GM12878 (cell line): ENCODE data around the gene POMT2. TPM values are rescaled to one million over a fixed set of nuclear protein-coding genes. Genes with fewer than 3 reads are reported as not detected.

ENCODE experiments used
- ATAC-seq: fragments of 200-7000 bp; cut with Tn5 transposase; 3 replicates; pipeline ENCODE4 v1.9.1; 2020; ENCODE audit warnings: mild to moderate bottlenecking, moderate library complexity
- BruUV-seq: library from RNA; stranded (reverse); fragments of 400-500 nt; replicated peaks from 2 replicates; lab custom pipeline; 2021; lab: Mats Ljungman, UMichigan
- CTCF ChIA-PET: fragments of 300-600 bp; sonication (Branson Sonifier 250); formaldehyde crosslinking; extraction: SDS; loops from one replicate; lab custom pipeline; 2021; ENCODE audit warnings: inconsistent platforms; lab: Yijun Ruan, JAX
- POLR2A ChIA-PET: fragments of 350-600 bp; formaldehyde crosslinking; extraction: SDS; loops from one replicate; lab custom pipeline; 2021; ENCODE audit warnings: inconsistent platforms; lab: Charles Lee
- RAD21 ChIA-PET: fragments of 300-600 bp; sonication (Branson Sonifier 250); formaldehyde crosslinking; loops from one replicate; lab custom pipeline; 2023; ENCODE audit warnings: antibody characterized with exemption; ENCODE audit not compliant: unreplicated experiment; lab: Charles Lee
- SMC1A ChIA-PET: fragments of 300-600 bp; sonication (Branson Sonifier 250); formaldehyde crosslinking; loops from one replicate; lab custom pipeline; 2023; ENCODE audit not compliant: unreplicated experiment, uncharacterized antibody; lab: Charles Lee
- DNase-seq: peaks from one replicate; pipeline ENCODE4 v3.0.0-alpha.2; 2011; ENCODE audit warnings: low read depth, low spot score
- FAIRE-seq: peaks from 3 replicates; lab custom pipeline; 2011; peaks lifted over from hg19 to GRCh38; lab: Jason Lieb, UNC
- H2AFZ ChIP-seq: 2 replicates; pipeline ENCODE4 v1.6.0; 2011; ENCODE audit warnings: low read depth, low read length, control low read depth; ENCODE audit not compliant: control insufficient read depth
- H3K27ac ChIP-seq: 2 replicates; pipeline ENCODE4 v1.5.1; 2011; ENCODE audit warnings: control low read depth; ENCODE audit not compliant: control insufficient read depth, insufficient read depth
- H3K27me3 ChIP-seq, 2 experiments: replicated peaks in 1 of 2; 2 replicates each; pipeline versions ENCODE4 v1.6.0 to v1.6.1; 2011; ENCODE audit warnings: low read length in 1 of 2; ENCODE audit not compliant: control insufficient read depth in 2 of 2, insufficient read depth in 2 of 2
- H3K36me3 ChIP-seq, 2 experiments: 2 replicates each; pipeline ENCODE4 v1.5.1; 2011; ENCODE audit warnings: low read length in 1 of 2; ENCODE audit not compliant: control insufficient read depth in 2 of 2, insufficient read depth in 2 of 2
- H3K4me1 ChIP-seq: 2 replicates; pipeline ENCODE4 v1.6.1; 2011; ENCODE audit warnings: mild to moderate bottlenecking, low read length, moderate library complexity, mixed read lengths; ENCODE audit not compliant: control insufficient read depth, insufficient read depth
- H3K4me2 ChIP-seq: 2 replicates; pipeline ENCODE4 v1.6.0; 2011; ENCODE audit warnings: control low read depth; ENCODE audit not compliant: control insufficient read depth, insufficient read depth
- H3K4me3 ChIP-seq: fragments of 200-600 bp; sonication (generic); 2 replicates; pipeline ENCODE4 v1.5.1; 2016
- H3K79me2 ChIP-seq: 2 replicates; pipeline ENCODE4 v1.6.0; 2011; ENCODE audit warnings: low read length; ENCODE audit not compliant: control insufficient read depth, insufficient read depth
- H3K9ac ChIP-seq: 2 replicates; pipeline ENCODE4 v1.8.0; 2011; ENCODE audit warnings: low read length, control low read depth, mixed read lengths; ENCODE audit not compliant: control insufficient read depth, insufficient read depth
- H3K9me3 ChIP-seq: replicated peaks from 3 replicates; pipeline ENCODE4 v1.5.1; 2011; ENCODE audit warnings: mild to moderate bottlenecking, low read length; ENCODE audit not compliant: control insufficient read depth, insufficient read depth
- H4K20me1 ChIP-seq: 2 replicates; pipeline ENCODE4 v1.6.0; 2011; ENCODE audit not compliant: control insufficient read depth, insufficient read depth
- ATF7 ChIP-seq: fragments of 450-650 bp; IDR thresholded peaks from 2 replicates; pipeline ENCODE4 v1.6.1; 2016; ENCODE audit warnings: low read depth, mild to moderate bottlenecking
- BHLHE40 ChIP-seq, 2 experiments: fragments of 450-650 bp in 1 of 2; IDR thresholded peaks; 2 replicates each; pipeline ENCODE4 v1.6.1; 2011 to 2017; ENCODE audit warnings: low read depth in 2 of 2, borderline replicate concordance in 1 of 2, improper control_type of control experiment in 1 of 2, low read length in 1 of 2, mild to moderate bottlenecking in 1 of 2
- HDGF ChIP-seq: fragments of 450-650 bp; IDR thresholded peaks from 2 replicates; pipeline ENCODE4 v1.6.1; 2016; ENCODE audit warnings: antibody characterized with exemption
- LARP7 ChIP-seq: fragments of 450-650 bp; IDR thresholded peaks from 2 replicates; pipeline ENCODE4 v1.6.1; 2017; ENCODE audit warnings: mild to moderate bottlenecking
- RUNX3 ChIP-seq: IDR thresholded peaks from 2 replicates; pipeline ENCODE4 v1.6.1; 2012; ENCODE audit warnings: low read length, inconsistent platforms
- SRF ChIP-seq, 2 experiments: IDR thresholded peaks; 2 replicates each; pipeline ENCODE4 v1.6.1; 2011; ENCODE audit warnings: low read depth in 2 of 2, low read length in 2 of 2, mild to moderate bottlenecking in 1 of 2, moderate library complexity in 1 of 2
- TCF3 ChIP-seq: IDR thresholded peaks from 2 replicates; pipeline ENCODE4 v1.6.1; 2012; ENCODE audit warnings: low read depth, mild to moderate bottlenecking, low read length, borderline replicate concordance; ENCODE audit not compliant: insufficient read depth
- YY1 ChIP-seq: IDR thresholded peaks from 2 replicates; pipeline ENCODE4 v1.6.1; 2011; ENCODE audit warnings: low read depth, mild to moderate bottlenecking, low read length
- WGBS: methylation state at CpG from one replicate; pipeline ENCODE4 v1.1.6; 2016; ENCODE audit warnings: low lambda C conversion rate; ENCODE audit not compliant: insufficient replicate concordance, insufficient coverage; ENCODE audit errors: missing lambda C conversion rate; 5-methylcytosine and 5-hydroxymethylcytosine counted together
- in situ Hi-C: fragments of 300-500 bp; cut with MboI; formaldehyde crosslinking; loops from 9 replicates; pipeline ENCODE4 v1.14.3; 2018; ENCODE audit warnings: mixed read lengths
- intact Hi-C: fragments of 100-400 bp; cut with micrococcal nuclease; formaldehyde crosslinking; loops from one replicate; pipeline ENCODE4 v1.14.2; 2022; ENCODE audit not compliant: unreplicated experiment
- polyA plus RNA-seq, 11 experiments: library from polyadenylated mRNA; depleted of rRNA in 4 of 11; unstranded in 6 of 11; stranded (reverse) in 5 of 11; fragments of >200 nt; fragmentation: Nextera tagmentation in 4 of 11; fragmentation: Illumina TruSeq in 1 of 11; extraction: Ambion mirVana in 4 of 11; extraction: Trizol in 1 of 11; gene quantifications; 1 replicate in 1 of 11; 2 replicates in 10 of 11; pipeline versions ENCODE4 v1.2.1 to v1.2.3, GENCODE V29; 2011 to 2016; ENCODE audit warnings: inconsistent platforms in 2 of 11, missing spikeins in 2 of 11, low read depth in 1 of 11
- total RNA-seq, 4 experiments: library from RNA; depleted of rRNA in 3 of 4; stranded (reverse); fragments of >200 nt in 3 of 4; fragmentation: Illumina TruSeq in 1 of 4; extraction: Trizol in 1 of 4; gene quantifications; 2 replicates each; pipeline versions ENCODE4 v1.2.1 to v1.2.3, GENCODE V29; 2013 to 2021
- TF ChIP-seq, protein P1 (sequence below): fragments of 450-650 bp; IDR thresholded peaks from 2 replicates; pipeline ENCODE4 v1.6.1; 2017; ENCODE audit warnings: mild to moderate bottlenecking, moderate library complexity
- TF ChIP-seq, protein P2 (sequence below): fragments of 450-650 bp; formaldehyde crosslinking; IDR thresholded peaks from 2 replicates; pipeline ENCODE4 v1.4.0; 2022; ENCODE audit warnings: mild to moderate bottlenecking, moderate library complexity

Gene POMT2
- total and polyA plus RNA-seq, 10 of the 15 experiments (the other 5 are each of a cell fraction or from before 2014, with no cell fraction given): 0.23 to 13.9 (median 6.5) TPM

DNA sequence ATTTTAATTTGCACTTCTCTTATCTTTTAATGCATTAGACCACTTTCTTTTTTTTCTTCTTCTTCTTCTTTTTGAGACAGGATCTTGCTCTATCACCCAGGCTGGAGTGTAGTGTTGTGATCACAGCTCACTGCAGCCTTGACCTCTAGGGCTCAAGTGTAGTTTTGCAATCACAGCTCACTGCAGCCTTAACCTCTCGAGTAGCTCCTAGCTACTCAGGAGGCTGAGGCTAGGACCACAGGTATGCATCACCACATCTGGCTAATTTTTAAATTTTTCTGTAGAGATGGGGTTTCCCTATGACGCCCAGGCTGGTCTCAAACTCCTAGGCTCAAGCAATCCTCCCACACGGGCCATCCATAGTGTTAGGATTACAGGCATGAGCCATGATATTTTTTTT lies 43.5 kb upstream of the POMT2 start:
- Histone ChIP-seq H3K4me3 (no peak overlapping the region), H3K27me3 (no peaks in the 10 kb centered on the region), H3K9me3 (no peaks in the 10 kb centered on the region; the same call in 1 of the 3 replicates), H3K36me3 (peaks cover 0 to 2% of the 10 kb centered on the region in 2 experiments; a peak in 2 of 4 replicates), H3K4me2 (no peak overlapping the region), H4K20me1 (no peaks in the 10 kb centered on the region), H3K27ac (no peak overlapping the region), H3K9ac (no peak overlapping the region), H3K4me1 (peaks cover 6% of the 10 kb centered on the region), H2AFZ (no peak overlapping the region), H3K79me2 (peaks cover 18% of the 10 kb centered on the region)
- ATAC-seq (peak; percentile 75), DNase-seq (no peak), FAIRE-seq (no peak)
- POLR2A ChIA-PET: interaction anchor here (0.6 to 1.0 kb wide), 2 partner anchors 11 to 43 kb away, joined by 3 read pairs; partner anchors contain the start of genes GSTZ1 and POMT2
- intact Hi-C loops: no loop called here
- BruUV-seq: no TSS peak
- WGBS: 49% methylated on average over 3 of the region's 3 CpGs
- in situ Hi-C loops: no loop called here
- CTCF ChIA-PET: interaction anchor here (1.0 to 1.7 kb wide), 4 partner anchors 9 to 95 kb away, joined by 3 to 4 read pairs (median 3); no protein-coding TSS in a partner anchor
- RAD21 ChIA-PET: interaction anchor here (0.8 to 1.0 kb wide), 3 partner anchors 9 to 48 kb away, joined by 3 to 5 read pairs (median 3); partner anchors contain the start of genes SAMD15 and TMED8
- SMC1A ChIA-PET: interaction anchor here (0.6 to 1.3 kb wide), 5 partner anchors 9 to 1607 kb away, joined by 3 to 4 read pairs (median 3); no protein-coding TSS in a partner anchor
- TF ChIP-seq, protein P1, sequence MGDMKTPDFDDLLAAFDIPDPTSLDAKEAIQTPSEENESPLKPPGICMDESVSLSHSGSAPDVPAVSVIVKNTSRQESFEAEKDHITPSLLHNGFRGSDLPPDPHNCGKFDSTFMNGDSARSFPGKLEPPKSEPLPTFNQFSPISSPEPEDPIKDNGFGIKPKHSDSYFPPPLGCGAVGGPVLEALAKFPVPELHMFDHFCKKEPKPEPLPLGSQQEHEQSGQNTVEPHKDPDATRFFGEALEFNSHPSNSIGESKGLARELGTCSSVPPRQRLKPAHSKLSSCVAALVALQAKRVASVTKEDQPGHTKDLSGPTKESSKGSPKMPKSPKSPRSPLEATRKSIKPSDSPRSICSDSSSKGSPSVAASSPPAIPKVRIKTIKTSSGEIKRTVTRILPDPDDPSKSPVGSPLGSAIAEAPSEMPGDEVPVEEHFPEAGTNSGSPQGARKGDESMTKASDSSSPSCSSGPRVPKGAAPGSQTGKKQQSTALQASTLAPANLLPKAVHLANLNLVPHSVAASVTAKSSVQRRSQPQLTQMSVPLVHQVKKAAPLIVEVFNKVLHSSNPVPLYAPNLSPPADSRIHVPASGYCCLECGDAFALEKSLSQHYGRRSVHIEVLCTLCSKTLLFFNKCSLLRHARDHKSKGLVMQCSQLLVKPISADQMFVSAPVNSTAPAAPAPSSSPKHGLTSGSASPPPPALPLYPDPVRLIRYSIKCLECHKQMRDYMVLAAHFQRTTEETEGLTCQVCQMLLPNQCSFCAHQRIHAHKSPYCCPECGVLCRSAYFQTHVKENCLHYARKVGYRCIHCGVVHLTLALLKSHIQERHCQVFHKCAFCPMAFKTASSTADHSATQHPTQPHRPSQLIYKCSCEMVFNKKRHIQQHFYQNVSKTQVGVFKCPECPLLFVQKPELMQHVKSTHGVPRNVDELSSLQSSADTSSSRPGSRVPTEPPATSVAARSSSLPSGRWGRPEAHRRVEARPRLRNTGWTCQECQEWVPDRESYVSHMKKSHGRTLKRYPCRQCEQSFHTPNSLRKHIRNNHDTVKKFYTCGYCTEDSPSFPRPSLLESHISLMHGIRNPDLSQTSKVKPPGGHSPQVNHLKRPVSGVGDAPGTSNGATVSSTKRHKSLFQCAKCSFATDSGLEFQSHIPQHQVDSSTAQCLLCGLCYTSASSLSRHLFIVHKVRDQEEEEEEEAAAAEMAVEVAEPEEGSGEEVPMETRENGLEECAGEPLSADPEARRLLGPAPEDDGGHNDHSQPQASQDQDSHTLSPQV: no peak
- no peak for TF ChIP-seq TCF3
- TF ChIP-seq BHLHE40 (IDR thresholded peaks at IDR 0.05; ENCODE audit: borderline replicate concordance in 1 of 2, low read depth in 2 of 2, low read length in 1 of 2): no peak
- TF ChIP-seq ATF7: no peak
- no peak for TF ChIP-seq SRF (IDR thresholded peaks at IDR 0.05; ENCODE audit: low read depth in 2 of 2, low read length in 2 of 2)
- TF ChIP-seq HDGF: no peak
- TF ChIP-seq RUNX3: no peak
- TF ChIP-seq, protein P2, sequence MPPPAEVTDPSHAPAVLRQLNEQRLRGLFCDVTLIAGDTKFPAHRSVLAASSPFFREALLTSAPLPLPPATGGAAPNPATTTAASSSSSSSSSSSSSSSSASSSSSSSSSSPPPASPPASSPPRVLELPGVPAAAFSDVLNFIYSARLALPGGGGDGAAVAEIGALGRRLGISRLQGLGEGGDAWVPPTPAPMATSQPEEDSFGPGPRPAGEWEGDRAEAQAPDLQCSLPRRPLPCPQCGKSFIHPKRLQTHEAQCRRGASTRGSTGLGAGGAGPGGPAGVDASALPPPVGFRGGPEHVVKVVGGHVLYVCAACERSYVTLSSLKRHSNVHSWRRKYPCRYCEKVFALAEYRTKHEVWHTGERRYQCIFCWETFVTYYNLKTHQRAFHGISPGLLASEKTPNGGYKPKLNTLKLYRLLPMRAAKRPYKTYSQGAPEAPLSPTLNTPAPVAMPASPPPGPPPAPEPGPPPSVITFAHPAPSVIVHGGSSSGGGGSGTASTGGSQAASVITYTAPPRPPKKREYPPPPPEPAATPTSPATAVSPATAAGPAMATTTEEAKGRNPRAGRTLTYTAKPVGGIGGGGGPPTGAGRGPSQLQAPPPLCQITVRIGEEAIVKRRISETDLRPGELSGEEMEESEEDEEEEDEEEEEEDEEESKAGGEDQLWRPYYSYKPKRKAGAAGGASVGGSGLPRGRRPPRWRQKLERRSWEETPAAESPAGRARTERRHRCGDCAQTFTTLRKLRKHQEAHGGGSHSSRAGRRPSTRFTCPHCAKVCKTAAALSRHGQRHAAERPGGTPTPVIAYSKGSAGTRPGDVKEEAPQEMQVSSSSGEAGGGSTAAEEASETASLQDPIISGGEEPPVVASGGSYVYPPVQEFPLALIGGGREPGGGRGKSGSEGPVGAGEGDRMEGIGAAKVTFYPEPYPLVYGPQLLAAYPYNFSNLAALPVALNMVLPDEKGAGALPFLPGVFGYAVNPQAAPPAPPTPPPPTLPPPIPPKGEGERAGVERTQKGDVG: no peak
- TF ChIP-seq YY1: no peak
- TF ChIP-seq LARP7: no peak
- TF ChIP-seq, all 136 proteins: peak for 0
